Midbrain (tissue), 1 donor: ENCODE results near the gene ETS2.

Experiments
- DNase-seq: peaks from one replicate; lab custom pipeline; 2025; lab: John Stamatoyannopoulos, UW

Gene ETS2

DNA sequence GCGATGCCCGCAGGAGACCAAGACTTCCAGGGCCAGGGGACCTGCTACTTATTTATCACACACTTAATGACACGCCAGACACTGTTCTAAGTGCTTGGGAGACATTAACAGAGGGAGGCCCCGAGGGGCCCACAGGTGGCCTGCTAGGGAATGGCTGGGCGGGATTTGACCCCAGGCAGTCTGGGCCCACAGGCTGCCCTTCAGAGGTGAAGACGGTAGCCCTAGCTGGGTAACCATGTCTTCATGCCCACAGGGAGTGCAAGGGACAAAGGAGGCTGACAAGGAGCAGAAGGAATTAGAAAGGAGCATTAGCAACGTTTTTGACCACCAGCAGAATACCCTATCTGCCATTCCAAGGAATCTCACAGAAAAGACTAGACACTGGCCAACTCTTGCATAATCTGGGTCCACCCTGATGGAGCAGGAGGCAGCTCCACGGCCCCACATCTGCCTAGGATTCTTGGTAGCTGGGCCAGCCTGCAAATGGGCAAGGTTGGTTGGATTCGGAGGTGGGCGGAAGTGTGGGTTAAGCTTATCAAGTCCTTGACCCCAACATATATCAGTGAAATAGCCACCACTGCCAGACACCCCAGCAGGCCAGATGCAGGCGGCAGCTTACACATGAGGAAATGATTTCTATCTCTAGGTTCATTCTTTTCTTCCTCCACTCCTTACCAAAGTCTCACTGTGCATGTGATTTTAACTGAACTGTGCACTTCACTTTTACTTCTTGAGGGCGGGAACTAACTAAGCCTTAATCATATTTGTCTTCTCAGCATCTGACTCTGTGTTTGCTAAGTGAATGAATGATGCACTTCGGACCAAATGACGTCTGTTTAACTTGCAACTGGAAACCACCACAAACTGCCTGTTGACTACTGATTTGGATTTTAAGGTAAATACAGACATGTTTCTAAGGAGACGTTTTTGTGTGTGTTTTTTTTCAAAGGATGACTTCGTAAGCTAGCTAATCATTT, 3.4 kb upstream of the ETS2 start:
- DNase-seq, result no peak

DNA sequence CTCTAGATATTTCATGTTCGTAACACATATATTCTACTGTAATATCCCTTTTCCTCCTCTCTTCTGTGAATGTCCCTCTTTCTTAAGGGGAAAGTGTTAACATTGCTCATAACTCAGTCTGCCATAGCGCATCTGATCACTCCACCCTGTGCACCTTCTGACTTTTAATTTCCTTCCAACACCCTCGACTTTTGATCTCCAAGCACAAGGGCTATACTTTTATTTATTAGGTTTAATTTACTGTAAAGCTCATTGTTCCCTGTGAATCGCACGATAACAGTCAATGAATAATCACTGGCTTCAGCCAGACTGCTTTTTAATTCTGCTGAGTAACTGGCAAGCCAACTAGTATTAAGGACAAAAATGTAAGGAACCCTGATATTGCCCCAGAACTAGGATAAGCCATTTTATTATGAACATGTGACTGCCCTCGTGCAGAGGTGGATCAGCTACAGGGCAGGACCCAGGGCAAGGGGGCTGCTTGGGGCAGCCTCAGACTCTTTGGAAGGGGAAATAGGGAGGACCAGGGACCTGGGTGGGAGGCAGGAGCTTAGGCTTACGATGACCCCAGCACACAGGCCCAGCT, 2.6 kb upstream of the ETS2 start:
- DNase-seq, result no peak

- DNase-seq, result no peak
Measured at GRCh38 chr21:38804030-38804788, 1.5 kb upstream of the ETS2 start.

DNA sequence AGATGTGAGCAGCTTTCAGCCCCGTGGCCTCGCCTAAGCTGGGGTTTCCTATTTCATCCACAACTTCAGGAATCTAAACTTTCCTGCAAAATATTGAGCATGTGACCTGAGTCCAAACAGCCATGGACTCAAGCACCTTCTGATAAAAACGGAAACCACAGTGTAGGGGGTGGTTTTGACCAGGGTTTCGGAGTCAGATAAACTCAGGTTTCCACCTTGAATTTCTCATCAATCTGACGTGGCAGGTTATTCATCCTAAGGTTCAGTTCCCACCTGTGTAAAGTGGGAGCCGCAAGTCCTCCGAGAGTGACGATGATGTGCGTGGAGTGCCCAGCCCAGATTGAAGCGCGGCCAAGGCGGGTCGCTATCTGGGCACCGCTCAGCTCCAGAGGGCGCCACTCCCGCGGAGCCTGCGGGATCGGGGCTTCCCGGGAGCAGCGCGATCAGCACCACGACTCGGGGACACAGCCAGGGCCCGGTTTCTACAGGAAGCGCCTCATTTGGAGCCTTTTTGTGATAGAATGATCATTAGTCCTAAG, 871 bp upstream of the ETS2 start:
- DNase-seq, result peak; percentile 48

- DNase-seq, result no peak
Measured at GRCh38 chr21:38806153-38806941, 618 bp downstream of the ETS2 start.

- DNase-seq, result no peak
Measured at GRCh38 chr21:38806942-38807284, 1.2 kb downstream of the ETS2 start.

- DNase-seq, result no peak
Measured at GRCh38 chr21:38807441-38807871, 1.7 kb downstream of the ETS2 start.

- no peak for DNase-seq
Measured at GRCh38 chr21:38807986-38808385, 2.3 kb downstream of the ETS2 start.

- no peak for DNase-seq
Measured at GRCh38 chr21:38809198-38809878, 3.6 kb downstream of the ETS2 start.

GRCh38 chr21:38810034-38810825, 4.5 kb downstream of the ETS2 start:
- DNase-seq, result no peak

DNA sequence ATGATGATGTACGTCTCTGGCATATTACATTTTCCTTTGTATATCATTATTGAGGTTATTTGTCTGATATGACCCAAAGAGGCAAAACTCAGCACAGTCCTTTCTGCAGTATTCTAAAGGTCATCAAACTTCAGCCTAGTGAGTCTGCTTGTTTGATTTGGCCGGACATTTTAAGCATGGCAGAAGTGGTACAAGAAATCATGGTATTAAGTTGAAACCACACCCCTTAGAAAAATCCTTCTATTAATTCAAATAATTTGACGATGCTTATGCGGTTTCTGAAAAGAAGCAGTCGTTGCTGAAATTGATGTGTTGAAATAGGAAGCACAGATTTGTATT, 5.1 kb downstream of the ETS2 start:
- DNase-seq, result no peak

DNA sequence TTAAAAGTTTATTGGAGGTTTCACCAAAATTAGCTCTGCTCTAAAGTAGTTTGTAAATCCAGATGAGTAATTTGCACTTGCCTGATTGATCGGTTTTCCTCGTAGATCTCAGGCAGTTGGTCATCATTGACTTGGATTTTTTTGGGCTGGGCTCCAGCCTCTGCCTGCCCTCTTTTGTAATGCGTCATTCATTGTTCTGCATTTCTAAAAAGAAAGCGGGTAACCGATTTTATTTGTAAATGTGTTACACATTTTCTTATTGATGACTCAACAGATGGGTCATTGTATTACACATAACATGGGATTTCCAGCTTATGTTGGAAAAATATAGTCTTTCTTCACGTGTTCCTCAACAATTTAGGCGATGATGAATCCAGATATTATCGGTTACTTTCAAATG, 5.5 kb downstream of the ETS2 start:
- no peak for DNase-seq

- DNase-seq, result no peak
Measured at GRCh38 chr21:38813143-38813542, 7.4 kb downstream of the ETS2 start.

GRCh38 chr21:38813547-38813946, 7.8 kb downstream of the ETS2 start:
- no peak for DNase-seq

DNA sequence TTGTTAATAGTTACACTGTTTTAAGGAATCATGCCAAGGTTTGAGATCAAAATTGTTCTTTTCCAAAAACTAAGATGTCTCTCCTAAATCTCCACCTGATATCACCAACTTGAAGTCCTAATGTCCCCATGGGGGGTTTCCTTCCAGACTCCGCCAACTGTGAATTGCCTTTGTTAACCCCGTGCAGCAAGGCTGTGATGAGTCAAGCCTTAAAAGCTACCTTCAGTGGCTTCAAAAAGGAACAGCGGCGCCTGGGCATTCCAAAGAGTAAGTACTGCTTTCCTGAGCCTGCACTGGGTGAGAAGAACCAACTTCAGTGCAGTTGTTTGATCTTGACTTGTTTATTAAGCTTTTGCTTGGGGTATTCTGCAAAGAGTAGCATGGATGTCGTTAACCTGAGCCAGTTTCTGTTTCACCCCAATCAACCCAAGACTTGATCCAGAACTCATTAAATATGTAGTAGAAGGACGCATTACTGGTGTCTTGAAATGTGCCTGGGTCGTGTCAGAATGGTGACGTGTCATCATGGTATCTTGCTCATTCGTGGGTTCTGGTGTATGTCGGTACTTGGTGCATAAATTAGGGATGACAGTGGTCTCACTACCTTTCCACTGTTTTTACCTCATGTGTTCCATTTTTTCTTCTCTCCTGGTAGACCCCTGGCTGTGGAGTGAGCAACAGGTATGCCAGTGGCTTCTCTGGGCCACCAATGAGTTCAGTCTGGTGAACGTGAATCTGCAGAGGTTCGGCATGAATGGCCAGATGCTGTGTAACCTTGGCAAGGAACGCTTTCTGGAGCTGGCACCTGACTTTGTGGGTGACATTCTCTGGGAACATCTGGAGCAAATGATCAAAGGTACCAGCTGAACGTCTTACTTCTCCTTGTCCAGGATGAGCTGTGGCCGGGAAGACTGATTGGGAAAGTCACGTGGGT, 8.7 kb downstream of the ETS2 start:
- DNase-seq, result no peak

GRCh38 chr21:38815060-38815405, 9.3 kb downstream of the ETS2 start:
- DNase-seq, result no peak

- DNase-seq, result no peak
Measured at GRCh38 chr21:38816400-38816977, 10.8 kb downstream of the ETS2 start.

GRCh38 chr21:38817371-38818324, 11.9 kb downstream of the ETS2 start:
- no peak for DNase-seq
